Measurements from ENCODE around the gene EFCAB9.

The EFCAB9 gene

GRCh38 chr5:172180936-172181335 is 13.0 kb upstream of the EFCAB9 start:
- no peak for DNase-seq (ENCODE audit: low read depth)
- TF ChIP-seq, protein P1, sequence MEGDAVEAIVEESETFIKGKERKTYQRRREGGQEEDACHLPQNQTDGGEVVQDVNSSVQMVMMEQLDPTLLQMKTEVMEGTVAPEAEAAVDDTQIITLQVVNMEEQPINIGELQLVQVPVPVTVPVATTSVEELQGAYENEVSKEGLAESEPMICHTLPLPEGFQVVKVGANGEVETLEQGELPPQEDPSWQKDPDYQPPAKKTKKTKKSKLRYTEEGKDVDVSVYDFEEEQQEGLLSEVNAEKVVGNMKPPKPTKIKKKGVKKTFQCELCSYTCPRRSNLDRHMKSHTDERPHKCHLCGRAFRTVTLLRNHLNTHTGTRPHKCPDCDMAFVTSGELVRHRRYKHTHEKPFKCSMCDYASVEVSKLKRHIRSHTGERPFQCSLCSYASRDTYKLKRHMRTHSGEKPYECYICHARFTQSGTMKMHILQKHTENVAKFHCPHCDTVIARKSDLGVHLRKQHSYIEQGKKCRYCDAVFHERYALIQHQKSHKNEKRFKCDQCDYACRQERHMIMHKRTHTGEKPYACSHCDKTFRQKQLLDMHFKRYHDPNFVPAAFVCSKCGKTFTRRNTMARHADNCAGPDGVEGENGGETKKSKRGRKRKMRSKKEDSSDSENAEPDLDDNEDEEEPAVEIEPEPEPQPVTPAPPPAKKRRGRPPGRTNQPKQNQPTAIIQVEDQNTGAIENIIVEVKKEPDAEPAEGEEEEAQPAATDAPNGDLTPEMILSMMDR (IDR thresholded peaks at IDR 0.05; ENCODE audit: low read length, missing control alignments): no peak
- H3K4me3 ChIP-seq (replicated peaks; ENCODE audit: low read depth, low read length): no peak overlapping the region

DNA sequence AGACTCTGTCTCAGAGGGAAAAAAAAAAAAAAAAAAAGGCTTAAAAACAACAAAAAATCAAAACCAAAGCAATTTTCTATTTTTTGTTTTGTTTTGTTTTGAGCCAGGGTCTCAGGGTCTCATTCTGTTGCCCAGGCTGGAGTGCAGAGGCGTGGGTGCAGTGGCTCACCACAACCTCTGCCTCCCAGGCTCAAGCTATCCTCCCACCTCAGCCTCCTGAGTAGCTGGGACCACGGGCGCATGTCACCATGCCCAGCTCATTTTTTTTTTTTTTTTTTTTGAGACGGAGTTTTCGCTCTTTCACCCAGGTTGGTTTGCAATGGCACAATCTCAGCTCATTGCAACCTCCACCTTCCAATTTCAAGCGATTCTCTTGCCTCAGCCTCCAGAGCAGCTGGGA is 11.7 kb upstream of the EFCAB9 start:
- H3K4me3 ChIP-seq (replicated peaks; ENCODE audit: low read depth, low read length): no peak overlapping the region
- TF ChIP-seq, protein P1 (IDR thresholded peaks at IDR 0.05; ENCODE audit: low read length, missing control alignments): no peak

GRCh38 chr5:172183881-172184280 is 10.1 kb upstream of the EFCAB9 start:
- TF ChIP-seq, protein P1 (IDR thresholded peaks at IDR 0.05; ENCODE audit: low read length, missing control alignments): no peak
- H3K4me3 ChIP-seq (replicated peaks; ENCODE audit: low read depth, low read length): no peak overlapping the region
- DNase-seq (ENCODE audit: low read depth): no peak

More for the DNA sequence above, 11.7 kb upstream of the EFCAB9 start:
- no peak for DNase-seq (ENCODE audit: low read depth)

DNA sequence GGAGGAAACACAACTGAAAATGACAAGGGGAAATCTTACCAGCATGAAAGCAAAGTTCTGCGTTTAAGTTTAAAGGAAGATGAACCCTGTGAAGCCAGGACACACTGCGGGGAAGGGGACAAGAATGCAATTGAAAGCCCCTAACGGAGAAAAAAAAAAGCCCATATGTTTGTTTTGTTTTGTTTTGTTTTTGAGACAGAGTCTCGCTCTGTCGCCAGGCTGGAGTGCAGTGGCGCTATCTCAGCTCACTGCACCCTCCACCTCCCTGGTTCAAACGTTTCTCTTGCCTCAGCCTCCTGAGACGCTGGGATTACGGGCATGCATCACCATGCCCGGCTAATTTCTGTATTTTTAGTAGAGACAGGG is 8.9 kb upstream of the EFCAB9 start:
- no peak overlapping the region for H3K4me3 ChIP-seq (replicated peaks; ENCODE audit: low read depth, low read length)
- TF ChIP-seq, protein P1 (IDR thresholded peaks at IDR 0.05; ENCODE audit: low read length, missing control alignments): no peak
- DNase-seq (ENCODE audit: low read depth): no peak

DNA sequence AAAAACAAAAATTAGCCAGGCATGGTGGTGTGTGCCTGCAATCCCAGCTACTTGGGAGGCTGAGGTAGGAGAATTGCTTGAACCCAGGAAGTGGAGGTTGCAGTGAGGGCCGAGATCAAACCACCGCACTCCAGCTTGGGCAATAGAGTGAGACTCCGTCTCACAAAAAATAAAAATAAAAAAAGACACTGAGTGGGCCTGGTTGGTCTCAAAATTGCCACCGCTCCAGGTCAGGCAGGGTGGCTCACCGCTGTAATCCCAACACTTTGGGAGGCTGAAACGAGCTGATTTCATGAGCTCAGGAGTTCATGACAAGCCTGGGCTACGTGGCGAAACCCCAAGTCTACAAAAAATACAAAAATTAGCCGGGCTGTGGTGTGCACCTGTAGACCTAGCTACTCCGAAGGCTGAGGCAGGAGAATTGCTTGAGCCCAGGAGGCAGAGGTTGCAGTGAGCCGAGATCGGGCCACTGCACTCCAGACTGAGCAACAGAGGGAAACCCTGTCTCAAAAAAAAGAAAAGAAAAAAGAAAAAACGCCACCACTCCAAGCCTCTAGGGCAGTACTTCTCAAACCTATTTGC is 7.8 kb upstream of the EFCAB9 start:
- TF ChIP-seq, protein P1 (IDR thresholded peaks at IDR 0.05; ENCODE audit: low read length, missing control alignments): no peak
- H3K4me3 ChIP-seq (replicated peaks; ENCODE audit: low read depth, low read length): peak overlapping the region; percentile 95
- DNase-seq (ENCODE audit: low read depth): no peak

DNA sequence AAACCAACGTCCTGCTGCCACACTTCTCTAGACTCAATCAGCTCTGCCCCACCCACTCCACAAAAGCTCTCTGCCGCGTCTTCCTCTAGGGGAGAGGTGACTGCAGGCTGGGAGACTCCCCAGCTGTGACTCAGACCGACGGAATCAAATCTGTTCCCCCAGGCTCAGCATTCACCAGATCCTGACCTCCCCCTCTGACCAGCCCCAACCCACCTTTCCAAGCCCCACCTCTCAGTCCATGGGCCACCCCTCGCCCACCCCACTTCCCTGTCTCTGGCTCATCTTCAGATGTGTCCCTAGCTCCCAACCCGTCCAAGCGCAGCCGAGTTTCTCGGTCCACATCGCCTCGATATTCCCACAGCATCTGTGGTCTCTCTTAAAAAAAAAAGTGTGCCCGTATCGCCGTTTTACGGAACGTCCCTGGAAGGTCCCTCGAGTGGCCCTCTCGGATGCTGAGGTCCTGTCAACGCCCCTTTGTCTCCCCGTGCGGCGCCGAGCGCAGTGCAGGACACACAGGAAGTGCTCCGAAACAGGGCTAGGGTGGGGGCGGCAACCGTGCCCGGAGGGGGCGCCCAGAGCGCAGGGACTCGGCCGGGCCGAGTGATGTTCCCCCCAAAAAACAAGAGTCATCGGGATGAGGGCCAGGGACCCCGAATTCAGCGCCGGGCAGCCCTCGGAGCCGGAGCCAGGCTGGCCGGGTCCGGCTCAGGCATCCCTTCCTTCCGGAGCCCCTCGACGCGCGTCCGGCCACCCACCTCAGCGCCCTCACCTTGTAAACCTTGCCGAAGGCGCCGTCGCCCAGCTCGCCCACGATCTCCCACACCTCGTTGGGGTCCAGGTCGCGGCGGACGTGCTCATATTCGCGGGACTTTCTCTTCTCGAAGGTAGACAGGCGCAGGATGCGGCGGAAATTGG is 6.6 kb upstream of the EFCAB9 start:
- peak; percentile 63 for DNase-seq (ENCODE audit: low read depth)
- TF ChIP-seq, protein P1 (IDR thresholded peaks at IDR 0.05; ENCODE audit: low read length, missing control alignments): no peak
- peak overlapping the region; percentile 95 for H3K4me3 ChIP-seq (replicated peaks; ENCODE audit: low read depth, low read length)

Measured in fibroblast of pulmonary artery (primary cell).